Measurements from ENCODE around the gene CLDN14. TPM values are rescaled to one million over a fixed set of nuclear protein-coding genes. Genes with fewer than 3 reads are reported as not detected.

CLDN14 gene
- total and polyA plus RNA-seq, 12 donors = 0.22 TPM; not detected in 11

- intact Hi-C loops (cut with DNase I) = no loop called here
- H3K27me3 ChIP-seq = no peaks in the 10 kb centered on the region
- H3K27ac ChIP-seq = no peak overlapping the region
- H3K9me3 ChIP-seq (replicated peaks in 1 of 3) = no peaks in the 10 kb centered on the region
- DNase-seq = peak in 1 of 7 donors; percentile 30
- no peaks in the 10 kb centered on the region for H3K4me1 ChIP-seq (replicated peaks in 1 of 2)
- WGBS, 4 donors = 52 to 100% (median 71%) methylated on average over 1 of the region's 1 CpG
- H3K36me3 ChIP-seq (replicated peaks in 1 of 2) = no peaks in the 10 kb centered on the region
- TF ChIP-seq CTCF (IDR thresholded peaks at IDR 0.05) = no peak
- H3K4me3 ChIP-seq = no peak overlapping the region
Measured at GRCh38 chr21:36471254-36471723, 8.6 kb downstream of the CLDN14 start.

- no peak overlapping the region for H3K27ac ChIP-seq
- 85 to 88% (median 86%) methylated on average over 10 of the region's 10 CpGs for whole genome bisulfite sequencing, 4 donors
- no peak for DNase-seq
- no peaks in the 10 kb centered on the region for H3K36me3 ChIP-seq (replicated peaks in 1 of 2)
- intact Hi-C loops (cut with DNase I) = no loop called here
- H3K27me3 ChIP-seq = no peaks in the 10 kb centered on the region
- no peaks in the 10 kb centered on the region for H3K9me3 ChIP-seq (replicated peaks in 1 of 3)
- H3K4me1 ChIP-seq (replicated peaks in 1 of 2) = no peaks in the 10 kb centered on the region
- H3K4me3 ChIP-seq = no peak overlapping the region
- TF ChIP-seq POLR2A (IDR thresholded peaks at IDR 0.05) = no peak
- no peak for TF ChIP-seq CTCF (IDR thresholded peaks at IDR 0.05)
Measured at GRCh38 chr21:36470294-36470693, 9.6 kb downstream of the CLDN14 start.

- 77 to 84% (median 82%) methylated on average over 8 of the region's 8 CpGs for WGBS, 4 donors
- no peaks in the 10 kb centered on the region for H3K9me3 ChIP-seq (replicated peaks in 1 of 3)
- H3K27me3 ChIP-seq = no peaks in the 10 kb centered on the region
- H3K27ac ChIP-seq = no peak overlapping the region
- no peaks in the 10 kb centered on the region for H3K4me1 ChIP-seq (replicated peaks in 1 of 2)
- intact Hi-C loops (cut with DNase I) = no loop called here
- no peak for DNase-seq
- no peak overlapping the region for H3K4me3 ChIP-seq
- no peaks in the 10 kb centered on the region for H3K36me3 ChIP-seq (replicated peaks in 1 of 2)
- TF ChIP-seq CTCF (IDR thresholded peaks at IDR 0.05) (no peak), POLR2A (IDR thresholded peaks at IDR 0.05) (no peak)
Measured at GRCh38 chr21:36466061-36466511, 13.8 kb downstream of the CLDN14 start.

- no peak for DNase-seq
- Histone ChIP-seq H3K27me3 (no peaks in the 10 kb centered on the region), H3K36me3 (replicated peaks in 1 of 2) (no peaks in the 10 kb centered on the region), H3K27ac (no peak overlapping the region), H3K9me3 (replicated peaks in 1 of 3) (no peaks in the 10 kb centered on the region), H3K4me1 (replicated peaks in 1 of 2) (no peaks in the 10 kb centered on the region), H3K4me3 (no peak overlapping the region)
- intact Hi-C loops (cut with DNase I) = no loop called here
- TF ChIP-seq POLR2A (IDR thresholded peaks at IDR 0.05) (no peak), CTCF (IDR thresholded peaks at IDR 0.05) (no peak)
- 55 to 69% (median 62%) methylated on average over 8 of the region's 8 CpGs for WGBS, 4 donors
Measured at GRCh38 chr21:36465478-36465877, 14.4 kb downstream of the CLDN14 start.
